Colonic mucosa (tissue), 4 donors: ENCODE data around the gene LINGO1. TPM values are rescaled to one million over a fixed set of nuclear protein-coding genes. Genes with fewer than 3 reads are reported as not detected.

Experiments used
- DNase-seq: peaks from one replicate; pipeline ENCODE4 v3.0.0-alpha.2; 2020
- H3K27ac ChIP-seq: fragments of 200-600 bp; one replicate; pipeline ENCODE4 v1.8.0; 2021
- H3K27me3 ChIP-seq: fragments of 200-600 bp; one replicate; pipeline ENCODE4 v1.8.0; 2021
- H3K36me3 ChIP-seq: fragments of 200-600 bp; one replicate; pipeline ENCODE4 v1.8.0; 2021
- H3K4me1 ChIP-seq: fragments of 200-600 bp; one replicate; pipeline ENCODE4 v1.8.0; 2021; ENCODE audit warnings: mild to moderate bottlenecking
- H3K4me3 ChIP-seq: fragments of 200-600 bp; one replicate; pipeline ENCODE4 v1.8.0; 2021
- H3K9ac ChIP-seq, 2 donors: one replicate each; pipeline ENCODE4 v1.7.0; 2013; ENCODE audit warnings: control low read depth in 2 of 2, low read depth in 2 of 2, low read length in 2 of 2
- H3K9me3 ChIP-seq: fragments of 200-600 bp; one replicate; pipeline ENCODE4 v1.8.0; 2021
- CTCF ChIP-seq: fragments of 200-600 bp; IDR thresholded peaks from one replicate; pipeline ENCODE4 v1.8.0; 2022; ENCODE audit warnings: antibody characterized with exemption, mild to moderate bottlenecking
- intact Hi-C: fragments of 100-400 bp; cut with DNase I; formaldehyde crosslinking; loops from one replicate; pipeline ENCODE4 v1.14.1; 2022
- total RNA-seq, 2 donors: library from RNA; stranded (reverse); fragmentation: NEBNext Ultra II Directional in 1 of 2; extraction: Animal tissue kit (Norgen Biotek cat#: 25700) in 1 of 2; gene quantifications; one replicate each; pipeline ENCODE4 v1.2.1, GENCODE V29; 2021
- donor health status: healthy.
- donor health status: DM: no; HTN: no; CAD: no.
- donor health status: DM: no; HTN: no; CAD: no.

LINGO1 gene
- total RNA-seq, 2 donors from 2014 or later: 0.79 to 1.1 TPM

- no peaks in the 10 kb centered on the region for H3K27me3 ChIP-seq
- H3K4me1 ChIP-seq: no peaks in the 10 kb centered on the region
- no peak overlapping the region for H3K4me3 ChIP-seq
- no peak overlapping the region for H3K27ac ChIP-seq
- H3K9me3 ChIP-seq: no peaks in the 10 kb centered on the region
- TF ChIP-seq CTCF: no peak
- H3K36me3 ChIP-seq: no peaks in the 10 kb centered on the region
- intact Hi-C loops: no loop called here
- DNase-seq: no peak
- no peak overlapping the region for H3K9ac ChIP-seq
Observed at GRCh38 chr15:77598644-77599043, 34.1 kb downstream of the LINGO1 start.

- no peak for TF ChIP-seq CTCF
- Histone ChIP-seq H3K4me1 (no peaks in the 10 kb centered on the region), H3K9ac (no peak overlapping the region), H3K36me3 (no peaks in the 10 kb centered on the region), H3K4me3 (no peak overlapping the region), H3K9me3 (no peaks in the 10 kb centered on the region), H3K27me3 (no peaks in the 10 kb centered on the region), H3K27ac (no peak overlapping the region)
- DNase-seq: no peak
- intact Hi-C loops: no loop called here
Observed at GRCh38 chr15:77597804-77598453, 34.8 kb downstream of the LINGO1 start.

- H3K27me3 ChIP-seq: no peaks in the 10 kb centered on the region
- H3K9ac ChIP-seq: no peak overlapping the region
- intact Hi-C loops: no loop called here
- H3K27ac ChIP-seq: no peak overlapping the region
- no peak for TF ChIP-seq CTCF
- no peaks in the 10 kb centered on the region for H3K4me1 ChIP-seq
- no peaks in the 10 kb centered on the region for H3K36me3 ChIP-seq
- no peak overlapping the region for H3K4me3 ChIP-seq
- H3K9me3 ChIP-seq: no peaks in the 10 kb centered on the region
- no peak for DNase-seq
Observed at GRCh38 chr15:77596821-77597803, 35.6 kb downstream of the LINGO1 start.

- no peak overlapping the region for H3K9ac ChIP-seq
- intact Hi-C loops: no loop called here
- H3K4me1 ChIP-seq: no peaks in the 10 kb centered on the region
- H3K9me3 ChIP-seq: no peaks in the 10 kb centered on the region
- H3K36me3 ChIP-seq: no peaks in the 10 kb centered on the region
- no peaks in the 10 kb centered on the region for H3K27me3 ChIP-seq
- no peak for DNase-seq
- no peak for TF ChIP-seq CTCF
- no peak overlapping the region for H3K4me3 ChIP-seq
- no peak overlapping the region for H3K27ac ChIP-seq
Observed at GRCh38 chr15:77595231-77595630, 37.5 kb downstream of the LINGO1 start.

- DNase-seq: no peak
- H3K36me3 ChIP-seq: no peaks in the 10 kb centered on the region
- no peaks in the 10 kb centered on the region for H3K27me3 ChIP-seq
- intact Hi-C loops: no loop called here
- H3K9ac ChIP-seq: no peak overlapping the region
- no peaks in the 10 kb centered on the region for H3K9me3 ChIP-seq
- TF ChIP-seq CTCF: no peak
- H3K4me1 ChIP-seq: no peaks in the 10 kb centered on the region
- no peak overlapping the region for H3K27ac ChIP-seq
- no peak overlapping the region for H3K4me3 ChIP-seq
Observed at GRCh38 chr15:77592758-77593157, 40.0 kb downstream of the LINGO1 start.
